HG02870 (cell line): ENCODE data around the gene MYBPC3.

ENCODE experiments used
- ATAC-seq: cut with Tn5 transposase; IDR thresholded peaks from one replicate; pipeline ENCODE4 v1.9.1; 2021; ENCODE audit warnings: mild to moderate bottlenecking, moderate library complexity; ENCODE audit not compliant: unreplicated experiment

The MYBPC3 gene

DNA sequence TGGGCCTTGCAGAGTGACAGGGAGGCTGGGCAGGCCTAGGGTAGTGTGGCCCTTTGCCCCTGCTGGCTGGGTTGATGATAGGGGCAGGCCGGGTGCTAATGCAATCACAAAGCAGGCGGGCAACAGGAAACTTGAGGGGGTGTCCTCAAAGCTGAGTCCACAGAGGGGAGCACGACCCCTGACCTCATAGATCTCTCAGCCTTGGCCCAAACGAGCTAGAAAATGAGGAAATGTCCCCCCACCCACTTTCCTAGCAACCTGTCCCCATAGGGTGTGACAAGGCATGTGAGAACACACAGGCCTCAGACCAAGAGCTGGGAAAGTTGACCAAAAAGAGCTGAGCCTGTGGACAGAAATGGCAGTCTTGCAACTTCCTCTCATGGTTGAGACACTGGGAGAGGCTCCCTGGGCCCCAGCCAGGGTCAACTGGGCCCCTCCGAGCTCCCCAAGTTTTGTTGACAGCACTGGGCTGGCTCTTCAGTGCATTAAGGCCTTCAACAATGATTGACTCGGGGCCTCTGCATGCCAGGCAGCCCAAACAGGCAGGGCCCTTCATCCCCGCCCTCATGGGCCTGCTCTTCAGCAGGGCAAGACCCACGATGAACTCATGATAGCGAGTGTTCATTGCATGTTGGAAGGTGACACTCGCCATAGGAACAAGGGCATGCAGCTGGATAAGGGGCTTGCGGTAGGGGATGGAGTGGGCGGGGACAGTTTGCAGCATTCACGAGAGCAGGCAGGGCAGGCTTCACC lies 35.6 kb upstream of the MYBPC3 start:
- ATAC-seq = no peak

DNA sequence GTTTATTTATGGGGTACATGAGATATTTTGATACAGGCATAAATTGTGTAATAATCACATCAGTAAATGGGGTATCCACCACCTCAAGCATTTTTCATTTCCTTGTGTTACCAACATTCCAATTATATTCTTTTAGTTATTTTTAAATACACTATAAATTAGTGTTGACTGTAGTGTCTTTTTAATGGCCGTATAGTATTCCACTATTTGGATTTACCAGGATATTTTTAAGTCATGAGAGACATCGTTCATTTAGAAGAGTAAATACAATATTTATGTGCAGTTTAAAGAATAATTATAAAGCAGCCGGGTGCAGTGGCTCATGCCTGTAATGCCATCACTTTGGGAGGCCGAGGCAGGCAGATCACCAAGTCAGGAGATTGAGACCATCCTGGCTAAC lies 32.0 kb upstream of the MYBPC3 start:
- ATAC-seq = no peak

DNA sequence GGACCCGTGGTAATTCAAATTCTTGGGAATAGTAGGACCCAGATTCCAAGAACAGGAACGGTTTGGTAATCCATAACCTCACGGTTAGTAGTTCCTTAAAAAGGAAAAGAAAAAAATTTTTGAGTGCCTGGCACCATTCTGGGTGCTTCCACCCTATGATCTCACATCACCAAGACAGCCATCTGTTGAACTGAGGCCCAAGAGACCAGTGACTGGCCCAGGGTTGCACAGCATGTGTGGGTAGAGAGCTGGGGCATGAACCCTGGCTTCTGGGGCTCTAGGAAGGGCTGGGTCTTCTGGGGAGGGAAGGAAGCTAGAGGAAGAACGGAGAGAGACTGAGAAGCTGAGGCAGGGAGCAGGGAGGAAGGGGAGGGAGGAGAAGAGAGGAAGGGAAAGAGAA lies 30.6 kb upstream of the MYBPC3 start:
- no peak for ATAC-seq

DNA sequence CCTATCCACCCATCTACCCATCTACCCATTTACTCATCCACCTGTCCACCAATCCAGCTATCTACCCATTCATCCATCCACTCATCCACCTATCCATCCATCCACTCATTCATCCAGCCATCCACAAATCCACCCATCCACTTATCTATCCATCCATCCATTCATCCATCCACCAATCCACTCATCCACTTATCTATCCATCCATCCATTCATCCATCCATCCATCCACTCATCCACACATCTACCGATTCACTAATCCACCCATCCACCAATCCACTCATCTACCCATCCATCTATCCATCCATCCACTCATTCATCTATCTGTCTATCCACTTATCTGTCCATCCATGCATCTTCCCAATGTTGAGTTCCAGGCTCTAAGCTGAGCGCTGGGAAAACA lies 27.6 kb upstream of the MYBPC3 start:
- no peak for ATAC-seq

DNA sequence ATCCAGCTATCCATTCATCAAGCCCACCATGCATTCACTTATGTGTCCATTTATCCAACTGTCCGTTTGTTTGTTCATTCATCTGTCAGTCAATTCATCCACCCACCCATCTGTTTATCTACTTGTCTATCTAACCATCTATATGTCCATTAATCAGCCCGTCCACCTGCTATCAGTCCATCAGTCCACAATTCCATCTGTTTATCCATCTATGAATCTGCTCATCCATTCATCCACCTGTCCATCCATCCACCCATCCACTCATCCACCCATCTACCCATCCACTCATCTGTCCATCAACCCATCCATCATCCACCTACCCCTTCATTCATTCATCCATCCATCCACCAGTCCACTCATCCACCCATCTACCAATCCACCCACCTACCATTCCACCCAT lies 26.8 kb upstream of the MYBPC3 start:
- no peak for ATAC-seq

DNA sequence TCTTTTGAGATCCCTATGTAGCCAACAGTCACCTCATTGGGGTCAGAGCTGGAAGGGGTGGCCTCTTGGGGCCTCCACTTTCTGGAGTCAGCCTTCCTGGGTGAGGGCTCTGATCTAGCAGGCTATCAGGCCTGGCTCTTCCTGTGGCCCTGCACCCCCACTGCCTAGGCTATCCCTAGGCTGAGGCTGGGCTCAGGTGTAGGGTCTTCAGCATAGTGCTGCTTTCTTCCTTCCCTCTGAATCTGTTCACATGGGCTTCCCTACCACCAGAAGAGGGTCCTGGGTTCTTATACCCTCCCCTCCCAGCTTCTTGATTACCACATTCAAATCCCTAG lies 26.3 kb upstream of the MYBPC3 start:
- ATAC-seq = no peak

DNA sequence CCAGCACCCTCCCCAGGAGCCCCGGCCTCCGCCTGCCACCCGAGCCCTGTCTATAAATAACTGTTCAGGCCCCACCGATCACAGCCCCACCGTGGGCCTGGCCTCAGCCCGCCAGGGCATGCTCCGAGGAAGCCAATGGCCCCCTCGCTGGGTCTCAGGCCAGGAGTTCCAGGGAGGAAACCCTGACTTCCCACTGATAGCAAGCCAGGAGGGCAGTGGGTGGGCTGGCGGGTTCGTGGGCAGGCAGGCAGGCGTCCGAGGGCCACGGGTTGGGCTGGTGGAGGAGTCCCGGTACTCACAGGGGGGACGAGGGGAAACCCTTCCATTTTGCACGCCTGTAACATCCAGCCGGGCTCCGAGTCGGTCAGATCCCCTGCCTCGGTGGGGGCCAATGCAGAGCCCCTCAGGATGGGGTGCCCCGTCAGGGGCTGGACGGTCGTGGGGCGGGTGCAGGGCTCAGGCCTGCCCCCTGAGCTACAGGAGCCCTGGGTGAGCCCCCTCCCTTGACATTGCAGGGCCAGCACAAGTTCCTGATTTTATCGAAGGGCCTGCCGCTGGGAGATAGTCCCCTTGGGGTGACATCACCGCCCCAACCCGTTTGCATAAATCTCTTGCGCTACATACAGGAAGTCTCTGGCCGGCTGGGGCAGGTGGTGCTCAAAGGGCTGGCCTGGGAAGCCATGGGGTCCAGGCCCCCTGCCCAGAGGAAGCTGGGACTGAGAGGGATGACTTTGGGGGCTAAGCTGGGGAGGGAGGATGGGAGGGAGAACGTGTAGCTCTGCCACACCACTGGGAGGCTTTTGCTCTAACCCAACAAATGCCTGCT lies 25.7 kb upstream of the MYBPC3 start, which contains the start of gene SPI1:
Gene SPI1, minus strand, starts transcription at position 538 of the 826 bp plus-strand sequence. Its CDS starts 194 bp downstream, at position 344.
- peak; percentile 82 for ATAC-seq

DNA sequence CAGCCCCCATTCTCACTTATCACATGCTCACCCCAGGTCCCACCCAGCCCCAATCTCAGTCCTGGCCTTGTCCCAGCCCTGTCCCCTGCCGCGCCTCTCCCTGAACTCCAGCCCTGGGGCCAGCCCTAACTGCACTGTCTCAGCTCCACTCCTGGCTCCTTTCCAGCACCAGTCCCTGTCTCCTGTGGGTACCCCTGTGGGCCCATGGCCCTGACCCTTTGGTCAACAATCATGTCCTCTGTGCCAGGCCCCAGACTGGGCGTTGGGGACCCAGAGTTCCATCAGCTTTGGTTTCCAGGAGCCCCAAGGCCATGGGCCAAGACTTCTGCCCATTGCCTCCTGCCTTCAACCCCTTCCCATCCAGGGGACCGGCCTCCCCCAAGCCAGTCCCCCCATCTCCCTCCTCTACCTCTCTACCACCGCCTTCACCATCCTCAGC lies 25.1 kb upstream of the MYBPC3 start:
- no peak for ATAC-seq

DNA sequence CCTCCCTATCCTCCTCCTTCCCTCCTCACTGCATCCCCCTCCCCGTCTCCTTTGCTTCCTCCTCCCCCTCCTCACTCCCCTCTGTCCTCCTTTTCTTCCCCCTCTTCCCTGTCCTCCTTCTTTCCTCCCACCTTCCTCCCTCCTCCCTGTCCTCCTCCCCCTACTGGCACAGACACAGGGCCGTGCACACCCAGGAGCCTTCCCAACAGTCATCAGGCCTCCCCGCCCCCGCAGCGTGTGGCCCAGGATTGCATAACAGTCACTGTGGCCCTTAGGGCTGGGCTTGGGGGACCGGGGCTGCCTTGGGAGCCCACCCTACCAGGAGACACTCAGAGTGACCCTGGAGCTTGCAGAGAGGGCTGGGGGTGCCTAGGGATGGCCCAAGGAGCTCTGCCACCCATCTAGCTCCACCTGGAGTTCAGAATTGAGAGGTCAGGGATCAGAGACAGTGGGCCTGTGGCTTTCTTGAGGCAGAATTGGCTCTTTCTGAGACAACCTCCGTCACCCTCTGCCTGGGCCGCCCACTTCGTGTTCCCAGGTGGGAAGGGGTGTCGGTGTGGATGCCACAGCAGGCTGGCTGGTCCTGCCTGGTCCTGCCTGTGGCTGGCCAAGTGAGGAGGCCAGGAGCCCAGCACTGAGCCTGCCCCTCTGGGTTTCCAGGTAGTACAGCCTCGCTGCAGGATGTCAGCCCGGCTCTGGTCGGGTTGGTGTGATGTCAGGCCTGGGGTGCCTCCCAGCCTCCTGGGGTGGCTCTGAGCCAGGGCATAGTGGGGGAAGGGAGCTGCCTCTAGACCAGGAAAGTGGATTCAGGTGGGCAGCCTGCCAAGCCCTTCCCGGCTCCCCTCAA lies 24.2 kb upstream of the MYBPC3 start:
- ATAC-seq = peak; percentile 31

DNA sequence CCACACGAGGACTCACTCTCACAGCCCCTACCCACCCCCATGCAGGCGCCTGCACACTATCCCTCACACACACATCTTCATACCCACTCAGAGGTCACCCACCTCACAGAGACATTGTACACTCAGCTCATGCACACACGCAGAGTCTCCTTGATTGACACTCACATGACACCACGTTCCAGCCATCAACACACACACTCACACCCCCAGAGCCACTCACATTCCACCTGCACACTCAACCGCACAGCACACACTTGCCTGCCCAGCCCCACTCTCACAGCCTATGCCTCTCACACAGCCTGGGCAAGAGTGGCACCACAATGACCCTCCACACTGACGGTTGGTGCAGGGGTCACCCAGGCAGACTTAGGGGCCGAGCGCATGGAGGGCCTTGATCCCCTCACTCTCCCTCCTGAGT lies 23.6 kb upstream of the MYBPC3 start:
- ATAC-seq = no peak

DNA sequence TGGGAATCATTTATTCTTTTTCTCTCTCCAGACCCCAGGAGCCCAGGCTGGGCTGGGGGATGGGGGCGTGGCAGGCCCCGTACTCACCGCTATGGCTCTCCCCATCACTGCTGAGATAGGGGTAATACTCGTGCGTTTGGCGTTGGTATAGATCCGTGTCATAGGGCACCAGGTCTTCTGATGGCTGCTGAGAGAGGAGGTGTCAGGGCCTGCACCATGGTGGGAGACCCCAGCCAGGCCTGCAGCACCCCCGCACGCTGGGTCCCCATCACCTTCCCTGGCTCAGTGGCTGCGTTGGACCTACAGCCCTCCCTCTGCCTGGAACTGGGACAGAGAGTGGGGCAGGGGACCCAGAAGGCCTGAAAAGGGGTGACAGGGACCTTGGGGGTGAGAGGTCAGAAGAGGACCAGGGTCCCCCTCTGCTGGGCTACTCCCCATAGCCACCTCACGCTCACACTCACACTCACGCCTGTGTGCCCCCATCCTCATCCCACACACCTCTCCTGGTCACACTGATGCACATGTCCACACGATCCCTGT lies 23.1 kb upstream of the MYBPC3 start:
- no peak for ATAC-seq

DNA sequence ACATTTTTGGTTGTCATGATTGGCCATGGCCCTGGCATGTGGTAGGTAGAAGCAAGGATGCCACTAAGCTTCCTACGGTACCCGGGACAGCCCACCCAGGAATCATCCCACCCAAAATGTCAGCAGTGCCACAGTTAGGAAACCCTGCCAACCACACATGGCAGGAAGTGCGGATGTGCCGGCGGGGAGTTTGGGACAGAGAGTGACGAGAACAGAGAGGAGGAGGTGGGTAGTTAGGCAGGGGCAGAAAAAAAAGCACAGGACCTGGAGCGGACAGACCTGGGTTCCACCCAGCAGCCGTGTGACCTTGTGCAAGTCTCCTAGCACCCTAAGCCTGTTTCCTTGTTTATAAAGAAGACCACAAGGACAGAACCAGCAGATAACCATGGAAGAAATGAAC lies 22.5 kb upstream of the MYBPC3 start:
- ATAC-seq = no peak

DNA sequence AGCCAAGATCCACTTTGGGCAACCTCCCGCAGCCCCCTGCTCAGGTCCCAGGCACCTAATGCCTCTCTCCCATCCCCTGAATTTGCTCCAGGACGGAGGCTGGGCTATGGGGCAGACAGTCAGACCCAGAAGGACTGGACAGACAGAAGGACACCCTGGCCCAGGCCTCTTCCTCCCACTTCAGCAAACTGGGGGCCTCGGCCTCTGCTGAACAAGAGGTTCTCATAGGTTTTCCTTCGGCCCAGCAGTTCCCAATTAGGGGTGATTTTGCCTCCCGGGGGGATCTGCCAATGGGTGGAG lies 22.2 kb upstream of the MYBPC3 start:
- ATAC-seq = no peak

DNA sequence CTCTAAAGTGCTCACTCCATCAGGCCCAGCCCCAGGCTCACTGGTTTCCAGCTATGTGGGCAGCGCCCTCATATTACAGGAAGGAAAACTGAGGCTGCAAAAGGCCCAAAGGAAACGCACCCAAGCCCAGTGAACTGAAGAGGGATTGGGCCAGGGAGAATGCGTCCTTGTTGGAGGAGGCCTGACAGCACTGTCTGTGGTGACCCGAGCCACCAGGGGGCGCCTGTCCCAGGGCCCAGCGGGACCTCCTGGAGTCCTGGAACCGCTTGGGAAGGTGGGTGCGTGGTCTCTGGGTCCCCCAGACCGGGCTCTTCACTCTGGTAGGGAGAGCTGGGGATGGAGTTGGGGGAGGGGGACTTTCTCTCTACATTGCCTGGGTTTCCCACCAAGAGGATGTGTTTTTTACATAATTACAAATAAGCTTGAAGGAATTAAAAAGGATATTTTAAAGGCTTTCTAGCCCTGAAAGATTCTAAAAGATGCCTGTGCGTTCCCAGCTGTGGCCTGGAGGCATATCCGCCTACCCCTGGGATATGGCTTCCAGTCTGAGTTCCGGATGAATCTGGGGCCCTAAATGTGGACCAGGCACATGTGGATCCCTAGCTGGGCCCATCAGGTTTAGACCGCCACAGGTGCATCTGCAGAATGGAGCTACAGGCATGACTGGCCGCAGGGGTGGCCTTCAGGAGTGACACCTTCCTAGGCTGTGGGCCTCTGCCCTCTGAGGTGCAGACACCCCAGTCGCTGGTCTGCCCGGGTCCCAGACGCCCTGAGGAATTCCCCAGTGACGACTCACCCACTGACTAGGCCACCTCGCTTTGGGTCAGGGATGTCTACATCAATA lies 21.6 kb upstream of the MYBPC3 start:
- no peak for ATAC-seq

DNA sequence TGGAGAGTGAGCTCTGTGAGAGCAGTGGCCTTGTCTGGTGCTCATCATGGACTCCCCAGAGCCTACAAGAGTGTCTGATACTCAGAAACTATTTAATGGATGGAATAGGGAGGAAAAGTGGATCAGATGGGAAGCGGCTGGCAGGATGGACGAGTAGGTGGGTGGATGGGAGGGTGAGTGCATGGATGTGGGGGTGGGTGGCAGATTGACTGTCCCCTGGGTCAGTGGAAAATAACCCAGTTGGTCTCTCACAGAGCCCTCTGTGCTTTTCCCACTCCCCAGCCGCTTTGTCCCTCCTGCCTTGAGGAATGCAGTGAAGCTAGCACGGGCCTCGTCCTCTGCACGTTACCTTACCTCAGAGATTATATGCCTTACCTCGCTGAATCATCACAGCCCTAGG lies 19.9 kb upstream of the MYBPC3 start:
- ATAC-seq = no peak

DNA sequence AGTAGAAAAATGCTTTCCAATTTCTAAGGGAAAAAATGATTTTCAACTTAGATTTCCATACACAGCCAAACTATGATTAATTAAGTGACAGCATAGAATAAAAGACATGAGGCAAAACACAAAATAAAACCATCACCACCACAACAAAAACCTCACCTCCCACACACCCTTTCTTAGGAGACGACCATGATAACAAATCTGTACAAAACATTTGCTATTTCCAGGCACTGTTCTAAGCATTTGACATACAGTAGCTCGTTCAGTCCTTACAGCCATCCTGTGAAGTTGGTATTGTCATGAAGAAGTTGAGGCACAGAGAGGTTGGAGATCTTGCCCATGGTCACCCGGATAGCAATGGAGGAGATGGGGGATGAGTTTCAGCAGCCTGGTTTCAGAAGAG lies 17.2 kb upstream of the MYBPC3 start:
- ATAC-seq = no peak

DNA sequence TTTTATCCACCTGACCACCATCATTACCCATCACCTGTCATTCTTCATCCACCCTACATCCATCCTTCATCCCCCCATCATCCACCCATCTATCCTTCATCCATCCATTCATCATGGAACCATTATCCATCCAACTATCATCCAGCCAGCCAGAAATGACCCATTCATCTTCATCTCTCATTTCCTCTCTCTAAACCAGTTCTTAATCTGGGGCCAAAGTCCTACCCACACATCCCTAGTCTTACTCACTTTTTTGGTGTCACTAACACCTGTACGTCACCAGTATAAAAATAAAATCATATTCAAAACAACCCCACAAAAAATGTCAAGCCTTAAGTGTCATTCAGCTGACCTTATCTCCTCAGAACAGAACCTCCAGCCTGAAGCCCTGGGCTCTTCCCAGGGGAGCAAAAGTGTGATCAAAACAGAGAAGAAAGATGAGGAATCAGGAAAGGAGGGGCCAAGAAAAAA lies 13.6 kb upstream of the MYBPC3 start:
- no peak for ATAC-seq

DNA sequence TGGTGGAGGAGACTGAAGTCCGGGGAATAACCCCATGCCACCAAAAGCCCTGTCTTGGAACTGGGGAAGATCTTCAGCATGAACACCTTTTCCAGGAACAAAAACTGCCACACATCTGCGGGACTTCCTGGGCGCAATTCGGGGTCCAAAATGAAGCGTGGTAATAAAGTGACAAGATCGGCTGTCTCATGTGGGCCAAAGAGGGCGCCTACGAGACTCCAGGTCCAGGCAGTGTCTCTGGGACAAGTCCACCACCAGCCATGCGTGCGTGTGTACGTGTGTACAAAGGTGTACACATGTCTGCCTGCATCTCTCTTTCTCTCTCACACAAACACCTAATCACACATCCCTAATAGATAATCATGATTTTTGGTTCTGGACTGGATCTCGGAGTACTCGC lies 8.9 kb upstream of the MYBPC3 start:
- no peak for ATAC-seq

DNA sequence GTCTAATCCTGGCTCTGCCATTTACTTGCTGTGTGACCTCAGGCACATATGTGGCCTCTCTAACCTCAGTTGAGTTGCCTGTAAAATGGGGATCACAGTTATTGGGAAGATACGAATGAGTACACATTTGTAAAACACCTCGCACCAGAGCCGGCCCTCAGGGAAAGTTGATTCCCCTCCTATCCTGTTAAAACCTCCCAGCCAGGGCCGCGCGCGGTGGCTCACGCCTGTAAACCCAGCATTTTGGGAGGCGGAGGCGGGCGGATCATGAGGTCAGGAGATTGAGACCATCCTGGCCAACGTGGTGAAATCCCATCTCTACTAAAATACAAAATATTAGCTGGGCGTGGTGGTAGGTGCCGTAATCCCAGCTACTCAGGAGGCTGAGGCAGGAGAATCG lies 7.8 kb upstream of the MYBPC3 start:
- ATAC-seq = no peak

DNA sequence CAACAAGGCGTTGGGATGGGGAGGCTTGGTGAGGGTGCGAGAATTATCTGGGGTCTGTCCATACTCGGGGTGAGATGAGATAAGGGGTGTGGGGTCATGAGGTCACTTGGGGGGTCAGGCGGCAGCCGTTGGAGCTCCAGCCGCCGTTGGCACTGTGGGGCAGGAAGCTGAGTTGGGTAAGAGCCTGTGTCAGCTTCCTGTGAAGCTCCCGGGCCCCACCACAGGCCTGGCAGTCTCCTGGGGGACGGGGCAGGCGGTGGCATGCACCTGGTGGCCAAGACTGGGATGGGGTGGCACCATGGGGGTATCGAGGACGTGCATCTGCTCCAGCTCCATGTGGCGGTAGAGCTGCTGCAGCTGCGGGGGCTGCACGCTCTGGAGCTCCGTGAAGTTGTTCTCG lies 7.1 kb upstream of the MYBPC3 start:
- ATAC-seq = no peak
